Measurements from ENCODE around the gene ZNF326. TPM values are rescaled to one million over a fixed set of nuclear protein-coding genes. Genes with fewer than 3 reads are reported as not detected.

ZNF326 gene, protein sequence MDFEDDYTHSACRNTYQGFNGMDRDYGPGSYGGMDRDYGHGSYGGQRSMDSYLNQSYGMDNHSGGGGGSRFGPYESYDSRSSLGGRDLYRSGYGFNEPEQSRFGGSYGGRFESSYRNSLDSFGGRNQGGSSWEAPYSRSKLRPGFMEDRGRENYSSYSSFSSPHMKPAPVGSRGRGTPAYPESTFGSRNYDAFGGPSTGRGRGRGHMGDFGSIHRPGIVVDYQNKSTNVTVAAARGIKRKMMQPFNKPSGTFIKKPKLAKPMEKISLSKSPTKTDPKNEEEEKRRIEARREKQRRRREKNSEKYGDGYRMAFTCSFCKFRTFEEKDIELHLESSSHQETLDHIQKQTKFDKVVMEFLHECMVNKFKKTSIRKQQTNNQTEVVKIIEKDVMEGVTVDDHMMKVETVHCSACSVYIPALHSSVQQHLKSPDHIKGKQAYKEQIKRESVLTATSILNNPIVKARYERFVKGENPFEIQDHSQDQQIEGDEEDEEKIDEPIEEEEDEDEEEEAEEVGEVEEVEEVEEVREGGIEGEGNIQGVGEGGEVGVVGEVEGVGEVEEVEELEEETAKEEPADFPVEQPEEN
- total RNA-seq: 10 to 100 TPM; 21.9 to 31.3 (median 23.6) TPM

DNA sequence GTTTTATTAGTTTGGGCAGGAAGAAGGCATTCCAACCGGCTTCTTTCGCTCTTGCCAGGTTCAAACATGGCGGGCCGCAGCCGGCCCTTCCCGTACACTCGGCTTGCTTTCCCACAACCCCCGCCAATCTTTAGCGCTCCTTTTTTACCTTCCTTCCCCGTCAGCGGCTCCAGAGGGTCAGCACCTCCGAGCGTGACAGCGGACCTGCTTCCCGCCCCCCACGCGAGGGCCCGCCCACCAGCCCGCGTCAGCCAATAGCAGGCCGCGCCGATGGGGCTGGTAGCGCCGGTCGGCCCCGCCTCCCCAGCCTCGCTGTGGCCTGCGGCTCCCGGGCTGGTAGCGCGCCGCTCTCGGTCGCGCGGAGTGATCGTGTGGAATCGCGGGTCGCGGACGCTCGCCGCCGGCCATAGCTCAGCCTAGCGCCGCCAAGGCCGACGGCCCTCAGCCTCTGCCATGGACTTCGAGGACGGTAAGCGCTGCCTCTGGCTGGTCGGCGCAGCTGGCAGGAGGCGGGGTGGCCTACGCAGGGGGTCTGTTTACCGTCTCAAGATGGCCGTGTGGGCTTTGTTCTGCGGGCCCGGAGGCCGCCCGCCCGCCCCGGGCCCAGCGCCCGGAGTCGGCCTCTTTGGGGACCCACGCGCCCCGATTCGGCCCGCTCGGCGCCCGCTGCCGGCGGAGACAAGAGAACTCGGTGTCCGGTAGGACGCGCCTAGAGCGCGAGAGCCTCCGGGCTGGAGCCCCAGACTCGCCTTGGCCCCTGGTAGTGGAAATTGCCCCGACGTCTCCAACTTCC, at the start of gene ZNF326:
Gene ZNF326, plus strand, starts transcription at position 306 of the 793 bp plus-strand sequence. Its CDS starts 148 bp downstream, at position 454.
- TF ChIP-seq POLR2A (IDR thresholded peaks at IDR 0.05): peak; percentile 93
- TF ChIP-seq POLR2AphosphoS5 (IDR thresholded peaks at IDR 0.05): peak; percentile 94 to 98 (median 98)
- TF ChIP-seq, protein P1, sequence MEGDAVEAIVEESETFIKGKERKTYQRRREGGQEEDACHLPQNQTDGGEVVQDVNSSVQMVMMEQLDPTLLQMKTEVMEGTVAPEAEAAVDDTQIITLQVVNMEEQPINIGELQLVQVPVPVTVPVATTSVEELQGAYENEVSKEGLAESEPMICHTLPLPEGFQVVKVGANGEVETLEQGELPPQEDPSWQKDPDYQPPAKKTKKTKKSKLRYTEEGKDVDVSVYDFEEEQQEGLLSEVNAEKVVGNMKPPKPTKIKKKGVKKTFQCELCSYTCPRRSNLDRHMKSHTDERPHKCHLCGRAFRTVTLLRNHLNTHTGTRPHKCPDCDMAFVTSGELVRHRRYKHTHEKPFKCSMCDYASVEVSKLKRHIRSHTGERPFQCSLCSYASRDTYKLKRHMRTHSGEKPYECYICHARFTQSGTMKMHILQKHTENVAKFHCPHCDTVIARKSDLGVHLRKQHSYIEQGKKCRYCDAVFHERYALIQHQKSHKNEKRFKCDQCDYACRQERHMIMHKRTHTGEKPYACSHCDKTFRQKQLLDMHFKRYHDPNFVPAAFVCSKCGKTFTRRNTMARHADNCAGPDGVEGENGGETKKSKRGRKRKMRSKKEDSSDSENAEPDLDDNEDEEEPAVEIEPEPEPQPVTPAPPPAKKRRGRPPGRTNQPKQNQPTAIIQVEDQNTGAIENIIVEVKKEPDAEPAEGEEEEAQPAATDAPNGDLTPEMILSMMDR (IDR thresholded peaks at IDR 0.05): no peak
- Histone ChIP-seq H3K36me3 (no peaks in the 10 kb centered on the region), H3K4me1 (no peaks in the 10 kb centered on the region), H3K27ac (peak within 1 kb of the TSS; percentile 97 to 98), H3K27me3 (no peaks in the 10 kb centered on the region), H3K4me3 (peak within 1 kb of the TSS; percentile 83 to 95 (median 85)), H3K9me3 (no peaks in the 10 kb centered on the region)
- peak; percentile 94 to 95 for DNase-seq (ENCODE audit: low spot score in 2 of 2)
- intact Hi-C loops (cut with DNase I; ENCODE audit: low total_unique reads): loop anchor here (5.0 kb wide), 1 partner anchor 188 kb away; no protein-coding TSS in a partner anchor

DNA sequence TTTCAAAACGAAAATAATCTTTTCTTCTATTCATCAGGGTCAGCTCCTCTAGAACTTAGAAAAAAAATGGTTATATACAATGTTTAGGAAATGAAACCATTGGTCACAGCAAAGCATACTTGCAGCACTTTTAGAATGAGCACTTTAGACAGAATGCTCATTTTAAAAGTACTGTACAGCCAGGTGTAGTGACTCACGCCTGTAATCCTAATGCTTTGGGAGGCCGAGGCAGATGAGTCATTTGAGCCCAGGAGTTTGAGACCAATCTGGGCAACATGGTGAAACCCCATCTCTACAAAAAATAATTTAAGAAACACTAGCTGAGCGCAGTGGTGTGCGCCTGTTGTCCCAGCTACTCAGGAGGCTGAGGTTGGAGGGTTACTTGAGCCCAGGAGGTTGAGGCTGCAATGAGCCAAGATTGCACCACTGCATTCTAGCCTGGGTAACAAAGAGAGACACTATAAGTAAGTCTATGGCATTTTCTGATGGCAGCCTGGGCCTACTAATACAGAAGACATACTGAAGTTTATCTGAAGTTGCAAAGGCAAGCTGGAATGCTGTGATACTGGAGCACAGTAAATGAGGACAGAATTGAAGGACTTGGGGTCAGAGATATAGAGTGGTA, 48.9 kb upstream of the ZNF326 start:
- TF ChIP-seq POLR2A (IDR thresholded peaks at IDR 0.05) (no peak), POLR2AphosphoS5 (IDR thresholded peaks at IDR 0.05) (no peak)
- TF ChIP-seq, protein P1 (IDR thresholded peaks at IDR 0.05): no peak
- Histone ChIP-seq H3K27me3 (no peaks in the 10 kb centered on the region), H3K36me3 (no peaks in the 10 kb centered on the region), H3K9me3 (no peaks in the 10 kb centered on the region), H3K27ac (no peak overlapping the region), H3K4me3 (no peak overlapping the region), H3K4me1 (no peaks in the 10 kb centered on the region)
- DNase-seq (ENCODE audit: low spot score in 2 of 2): no peak
- intact Hi-C loops (cut with DNase I; ENCODE audit: low total_unique reads): no loop called here

DNA sequence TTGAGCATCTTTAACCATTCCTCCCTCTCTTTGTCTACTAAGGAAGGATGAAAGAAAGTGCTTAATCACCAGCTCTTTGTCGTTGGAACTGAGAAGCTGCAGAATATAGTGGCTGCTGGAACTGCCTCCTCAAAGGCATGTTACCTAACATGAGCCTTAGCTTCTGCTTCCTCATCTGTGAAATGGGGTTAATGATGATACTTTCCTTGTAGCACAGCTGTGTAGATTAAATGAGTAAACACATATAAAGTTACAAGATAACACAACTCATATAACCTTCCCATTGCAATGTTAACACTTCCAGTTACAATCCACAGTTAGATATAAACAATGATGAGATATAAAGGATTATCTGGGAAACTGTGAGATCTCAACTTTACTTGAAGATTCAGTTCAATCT, 48.4 kb upstream of the ZNF326 start:
- H3K4me1 ChIP-seq: no peaks in the 10 kb centered on the region
- no peaks in the 10 kb centered on the region for H3K27me3 ChIP-seq
- H3K36me3 ChIP-seq: no peaks in the 10 kb centered on the region
- no peak overlapping the region for H3K27ac ChIP-seq
- no peak overlapping the region for H3K4me3 ChIP-seq
- no peak for DNase-seq (ENCODE audit: low spot score in 2 of 2)
- no peaks in the 10 kb centered on the region for H3K9me3 ChIP-seq
- TF ChIP-seq POLR2A (IDR thresholded peaks at IDR 0.05): no peak
- TF ChIP-seq, protein P1 (IDR thresholded peaks at IDR 0.05): no peak
- no peak for TF ChIP-seq POLR2AphosphoS5 (IDR thresholded peaks at IDR 0.05)
- intact Hi-C loops (cut with DNase I; ENCODE audit: low total_unique reads): no loop called here

DNA sequence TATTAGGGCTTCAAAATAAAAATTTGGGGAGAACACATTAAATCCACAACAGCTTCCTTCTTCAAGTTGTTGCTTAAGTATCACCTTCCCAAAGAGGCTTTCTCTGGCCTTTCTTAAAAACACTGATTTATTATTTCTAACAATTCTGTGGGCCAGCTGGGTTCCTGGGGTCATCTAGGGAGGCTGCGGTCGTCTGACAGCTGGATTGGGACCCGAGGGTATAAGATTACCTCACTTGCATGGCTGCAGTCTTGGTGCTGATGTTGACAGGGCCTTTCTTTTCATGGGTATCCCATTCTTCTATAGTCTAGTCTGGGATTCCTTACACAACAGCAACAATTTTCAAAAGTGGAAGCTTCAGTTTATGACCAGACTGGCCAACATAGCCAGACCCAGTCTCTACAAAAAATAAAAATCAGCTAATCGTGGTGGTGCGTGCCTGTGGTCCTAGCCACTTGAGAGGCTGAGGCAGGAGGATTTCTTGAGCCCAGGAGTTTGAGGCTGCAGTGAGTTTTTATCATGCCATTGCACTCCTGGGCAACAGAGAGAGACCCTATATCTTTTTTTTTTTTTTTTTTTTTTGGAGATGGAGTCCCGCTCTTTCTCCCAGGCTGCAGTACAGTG, 46.1 kb upstream of the ZNF326 start:
- intact Hi-C loops (cut with DNase I; ENCODE audit: low total_unique reads): no loop called here
- TF ChIP-seq, protein P1 (IDR thresholded peaks at IDR 0.05): no peak
- no peak for TF ChIP-seq POLR2A (IDR thresholded peaks at IDR 0.05)
- no peak for TF ChIP-seq POLR2AphosphoS5 (IDR thresholded peaks at IDR 0.05)
- Histone ChIP-seq H3K36me3 (no peaks in the 10 kb centered on the region), H3K4me3 (no peak overlapping the region), H3K9me3 (no peaks in the 10 kb centered on the region), H3K4me1 (no peaks in the 10 kb centered on the region), H3K27ac (no peak overlapping the region), H3K27me3 (no peaks in the 10 kb centered on the region)
- DNase-seq (ENCODE audit: low spot score in 2 of 2): no peak
